Daoy (cell line): ENCODE data around the gene CHN2. TPM values are rescaled to one million over a fixed set of nuclear protein-coding genes. Genes with fewer than 3 reads are reported as not detected.
A peak's percentile ranks its signal among the peaks of the same experiment; 100 is the strongest.

Experiments
- DNase-seq: peaks from one replicate; pipeline ENCODE4 v3.0.0-alpha.2; 2015; ENCODE audit warnings: low read depth
- total RNA-seq: library from RNA; depleted of rRNA; stranded (reverse); fragments of >200 nt; shearing (Covaris generic); gene quantifications from 2 replicates; pipeline ENCODE4 v1.2.3, GENCODE V29; 2014

CHN2 gene
- total RNA-seq, 1 experiment from 2014 or later, result 19.8 TPM

- no peak for DNase-seq
These were observed 90.3 kb downstream of the CHN2 start for GRCh38 chr7:29284696-29285443.

DNA sequence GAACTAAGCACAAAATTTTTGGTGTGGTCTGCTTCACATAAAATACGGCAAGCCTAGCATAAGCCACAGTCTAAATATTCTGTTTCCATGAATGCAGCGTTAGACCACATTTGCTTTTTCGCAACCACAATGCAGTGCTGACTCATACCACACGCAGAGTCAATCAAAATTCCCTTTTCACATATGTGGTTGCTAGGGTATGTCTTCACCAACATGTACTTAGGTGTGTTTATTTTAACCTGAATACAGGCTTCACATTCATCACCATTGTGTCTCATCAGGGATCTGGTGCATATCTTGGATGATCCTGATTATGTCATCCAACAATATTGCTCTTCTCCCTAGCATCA lies 90.8 kb downstream of the CHN2 start:
- DNase-seq, result peak; percentile 99

DNA sequence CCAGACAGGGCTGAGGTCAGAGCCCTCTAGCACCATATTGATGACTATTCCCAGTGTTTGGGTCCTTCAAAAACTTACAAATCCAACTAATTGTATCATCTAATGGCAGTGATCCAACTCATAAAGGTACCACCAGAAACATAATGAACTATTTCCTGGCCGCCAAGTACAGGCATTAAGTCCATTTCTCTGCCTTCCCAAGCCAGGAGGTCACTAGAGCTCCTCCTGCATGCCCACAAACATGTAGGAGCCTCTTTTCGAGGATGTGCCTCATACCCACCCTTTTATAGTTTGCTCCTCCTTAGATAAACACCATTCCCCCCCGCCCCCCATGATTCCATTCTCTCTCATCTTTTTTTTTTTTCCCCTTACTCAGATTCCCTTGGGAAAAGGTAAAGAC lies 91.3 kb downstream of the CHN2 start:
- DNase-seq, result peak; percentile 91

DNA sequence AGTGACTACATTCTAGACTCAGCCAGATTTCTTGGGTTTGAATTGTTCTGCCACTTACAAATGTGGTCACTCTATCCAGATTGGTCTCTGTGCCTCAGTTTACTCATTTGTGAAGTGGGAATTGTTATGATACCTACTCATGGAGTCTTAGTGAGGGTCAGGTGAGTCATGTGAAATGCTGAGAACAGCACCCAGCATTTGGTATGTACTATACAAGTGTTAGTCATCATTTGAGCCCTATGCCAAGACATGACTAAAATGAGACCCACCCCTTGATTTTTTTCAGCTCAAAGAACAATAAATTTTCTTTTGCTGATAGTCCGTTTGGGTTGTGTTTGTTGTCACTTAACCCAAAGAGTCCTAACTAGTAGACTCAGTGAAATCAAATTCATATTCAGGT lies 92.8 kb downstream of the CHN2 start:
- DNase-seq, result peak; percentile 95

DNA sequence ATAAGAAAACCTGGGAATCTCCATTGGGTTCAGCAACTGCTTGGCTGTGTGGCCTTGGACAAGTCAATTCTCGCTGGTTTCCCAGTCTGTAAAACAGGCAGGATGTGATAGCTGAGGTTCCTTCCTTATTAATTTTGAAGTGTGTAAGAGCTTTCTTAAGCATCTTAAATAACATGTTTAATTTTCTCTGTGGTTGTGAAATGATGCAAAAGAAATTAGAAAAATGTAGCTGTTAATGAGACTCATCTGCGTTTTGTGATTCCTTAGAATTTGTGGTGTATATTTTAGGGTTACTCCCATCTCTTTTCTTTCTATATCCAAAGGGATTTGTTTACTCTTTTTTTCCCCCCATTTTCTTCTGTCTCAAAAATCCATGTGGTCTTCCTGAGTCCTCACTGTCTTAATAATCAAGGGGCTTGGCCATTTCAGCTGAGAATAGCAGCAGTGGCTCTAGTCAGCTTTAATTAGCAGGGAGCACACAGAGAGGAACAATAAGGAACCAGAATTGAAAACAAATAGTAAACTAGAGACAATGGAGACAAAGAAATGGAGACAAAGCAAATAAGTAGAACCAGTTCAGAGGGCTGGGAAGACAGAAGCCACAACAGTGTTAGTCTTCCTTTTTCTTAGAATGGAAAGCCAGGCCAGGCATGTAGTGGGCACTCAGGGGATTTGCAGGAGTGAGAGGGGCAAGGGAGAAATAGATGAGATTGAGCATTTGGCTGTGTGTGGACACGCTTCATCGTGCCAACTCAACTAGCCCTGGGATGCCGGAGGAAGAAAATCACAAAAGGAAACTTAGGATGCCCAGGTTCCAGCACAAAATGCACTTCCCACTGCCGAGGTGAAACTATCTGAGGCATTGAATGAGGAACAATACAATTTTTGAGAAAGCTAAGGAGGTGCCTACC lies 93.9 kb downstream of the CHN2 start:
- no peak for DNase-seq

- peak; percentile 59 for DNase-seq
These were observed 94.8 kb downstream of the CHN2 start for GRCh38 chr7:29289156-29290021.

GRCh38 chr7:29290829-29291228 lies 96.3 kb downstream of the CHN2 start:
- DNase-seq, result no peak

DNA sequence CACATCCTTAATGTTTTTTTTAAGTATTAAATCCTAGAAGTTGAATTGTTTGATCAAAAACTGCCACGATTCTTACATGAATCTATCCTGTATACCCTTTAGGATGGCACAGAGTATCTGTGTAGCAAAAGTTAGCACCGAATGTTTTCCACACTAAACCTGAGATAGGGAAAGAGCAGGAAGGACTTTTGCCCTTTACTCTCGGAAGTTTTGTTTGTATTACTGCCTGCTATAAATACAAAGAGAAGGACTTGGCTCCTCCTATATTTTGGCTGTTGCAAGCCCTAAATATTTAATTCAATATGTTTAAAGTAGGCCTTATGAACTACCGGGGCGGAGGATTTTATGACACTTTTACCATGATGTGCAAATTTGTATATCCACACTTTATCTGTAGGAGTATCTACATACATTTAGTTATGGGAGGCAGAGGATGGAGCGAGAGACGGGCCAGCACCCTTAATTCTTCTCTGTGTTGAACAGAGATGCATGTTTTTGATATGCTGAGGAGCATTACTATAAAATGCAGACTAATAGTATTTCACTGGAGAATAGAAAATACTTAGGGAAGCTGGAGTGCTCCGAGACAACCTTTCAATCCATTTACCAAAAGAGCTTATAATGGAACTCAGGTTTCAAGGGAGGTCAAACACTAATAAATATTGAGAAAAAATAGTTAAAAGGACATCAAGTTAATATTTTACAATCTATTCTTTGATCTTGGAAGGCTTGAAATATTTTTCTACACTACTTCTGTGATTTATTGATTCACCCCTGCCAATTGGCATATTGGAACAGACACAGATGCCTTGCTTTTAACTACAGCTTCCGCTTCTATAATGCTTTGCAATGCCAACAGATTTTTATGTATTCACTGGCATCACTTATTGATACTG lies 97.4 kb downstream of the CHN2 start:
- DNase-seq, result no peak

DNA sequence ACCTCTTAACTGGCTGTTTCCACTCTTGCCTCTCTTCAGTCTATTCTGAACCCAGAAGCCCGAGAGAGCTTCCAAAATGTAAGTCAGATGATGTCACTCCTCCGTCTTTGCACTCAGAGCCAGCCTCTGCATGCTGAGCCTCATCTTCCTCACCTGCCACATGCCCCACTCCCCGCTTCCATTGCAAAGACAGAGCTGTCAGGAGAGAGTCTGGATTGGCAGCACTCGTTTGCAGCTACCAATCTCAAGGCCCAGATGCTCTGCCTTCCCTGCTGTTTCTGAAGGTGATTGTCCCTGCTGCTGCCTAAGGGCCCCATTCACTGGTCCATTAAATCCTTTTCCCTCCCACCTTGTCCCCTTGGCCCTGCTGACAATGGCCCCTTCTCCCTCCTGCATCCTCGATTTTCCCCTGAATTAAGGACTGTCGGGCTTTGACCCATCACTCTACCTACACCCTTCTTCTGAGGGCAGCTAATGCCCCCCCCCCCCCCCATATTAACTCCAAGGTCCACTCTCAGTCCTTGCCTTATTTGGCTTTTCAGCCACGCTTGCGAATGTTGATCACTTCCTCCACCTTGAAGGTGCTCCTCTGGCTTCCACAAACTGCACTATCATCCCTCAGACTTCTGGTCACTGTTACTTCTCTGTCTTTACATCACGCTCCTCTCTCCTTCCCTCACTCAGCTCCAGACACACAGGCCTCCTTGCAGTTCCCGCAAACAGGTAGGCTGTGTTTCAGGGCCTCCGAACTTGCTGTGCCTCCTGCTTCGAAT lies 98.5 kb downstream of the CHN2 start:
- no peak for DNase-seq

DNA sequence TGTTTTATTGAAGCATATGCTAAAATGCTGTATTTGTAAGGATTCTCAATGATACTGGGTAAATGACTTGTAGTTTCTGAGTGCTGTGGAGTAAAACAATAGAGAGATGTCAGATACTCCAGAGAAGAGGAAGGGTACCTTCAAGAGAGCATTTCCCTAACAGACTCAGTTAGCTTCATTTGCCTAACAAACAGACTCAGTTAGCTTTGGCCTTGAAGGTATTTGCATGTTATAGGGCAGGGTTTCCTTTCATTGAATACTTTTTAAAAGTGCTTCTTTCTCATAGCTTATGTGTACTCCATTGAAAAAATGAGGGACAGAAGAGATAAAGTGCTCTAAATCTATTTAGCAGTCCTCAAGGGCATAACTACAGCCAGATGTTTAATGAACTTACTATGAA lies 101.8 kb downstream of the CHN2 start:
- no peak for DNase-seq

DNA sequence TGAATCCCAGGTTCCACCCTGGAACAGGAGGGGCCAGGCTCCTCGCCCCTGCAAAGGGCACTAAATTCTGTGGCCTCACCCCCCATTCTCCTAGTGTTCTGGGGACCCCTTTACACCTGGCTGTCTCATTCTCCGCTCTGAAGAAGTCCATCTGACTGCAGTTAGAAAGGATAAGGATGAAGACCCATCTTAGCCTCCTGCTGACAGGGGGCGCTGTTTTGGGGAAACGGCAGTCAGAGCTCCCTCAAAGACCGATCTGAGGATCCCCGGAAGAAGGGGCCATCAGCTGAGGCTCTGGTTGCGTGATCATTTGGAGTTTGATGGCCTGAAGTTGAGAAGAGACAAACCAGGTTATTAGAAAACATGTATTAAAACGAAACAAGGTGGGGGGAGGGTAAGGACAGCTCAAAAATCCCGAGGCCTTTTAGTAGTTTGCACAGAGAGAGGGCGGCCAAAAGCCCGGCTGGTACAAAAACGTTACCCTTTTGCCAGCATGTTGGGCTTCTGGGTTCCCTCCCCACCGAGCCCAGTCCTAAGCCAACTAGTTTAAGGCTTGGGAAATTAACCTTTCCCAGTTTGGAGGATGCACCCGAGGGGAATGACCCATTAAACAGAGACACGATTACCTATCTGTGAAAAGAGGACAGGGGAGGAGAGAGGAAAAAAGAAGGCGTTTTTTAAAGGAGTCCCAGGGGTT lies 102.8 kb downstream of the CHN2 start:
- DNase-seq, result no peak

GRCh38 chr7:29299086-29299485 lies 104.5 kb downstream of the CHN2 start:
- DNase-seq, result no peak

DNA sequence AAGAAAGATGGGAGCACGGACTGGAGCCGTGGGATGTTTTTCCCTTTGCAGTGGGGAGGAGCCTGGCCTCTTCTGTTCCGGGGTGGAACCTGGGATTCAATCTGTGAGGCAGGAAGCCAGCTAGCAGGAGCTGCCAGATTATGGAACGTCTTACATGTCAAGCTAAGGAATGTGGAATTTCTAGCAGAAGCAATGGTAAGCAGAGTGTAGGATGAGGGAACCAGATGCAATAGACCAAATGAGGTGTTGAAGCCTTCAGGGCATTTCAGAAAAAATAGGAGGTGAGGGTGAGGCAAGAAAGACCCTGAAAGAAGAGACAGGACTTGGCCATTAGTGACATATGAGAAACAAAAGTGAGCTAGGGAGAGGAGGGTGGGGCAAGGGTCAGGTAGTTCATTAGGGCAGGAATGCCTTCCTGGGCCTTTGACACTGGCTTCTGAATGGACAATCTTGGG lies 105.5 kb downstream of the CHN2 start:
- DNase-seq, result peak; percentile 18

- no peak for DNase-seq
These were observed 106.1 kb downstream of the CHN2 start for GRCh38 chr7:29300649-29301048.

DNA sequence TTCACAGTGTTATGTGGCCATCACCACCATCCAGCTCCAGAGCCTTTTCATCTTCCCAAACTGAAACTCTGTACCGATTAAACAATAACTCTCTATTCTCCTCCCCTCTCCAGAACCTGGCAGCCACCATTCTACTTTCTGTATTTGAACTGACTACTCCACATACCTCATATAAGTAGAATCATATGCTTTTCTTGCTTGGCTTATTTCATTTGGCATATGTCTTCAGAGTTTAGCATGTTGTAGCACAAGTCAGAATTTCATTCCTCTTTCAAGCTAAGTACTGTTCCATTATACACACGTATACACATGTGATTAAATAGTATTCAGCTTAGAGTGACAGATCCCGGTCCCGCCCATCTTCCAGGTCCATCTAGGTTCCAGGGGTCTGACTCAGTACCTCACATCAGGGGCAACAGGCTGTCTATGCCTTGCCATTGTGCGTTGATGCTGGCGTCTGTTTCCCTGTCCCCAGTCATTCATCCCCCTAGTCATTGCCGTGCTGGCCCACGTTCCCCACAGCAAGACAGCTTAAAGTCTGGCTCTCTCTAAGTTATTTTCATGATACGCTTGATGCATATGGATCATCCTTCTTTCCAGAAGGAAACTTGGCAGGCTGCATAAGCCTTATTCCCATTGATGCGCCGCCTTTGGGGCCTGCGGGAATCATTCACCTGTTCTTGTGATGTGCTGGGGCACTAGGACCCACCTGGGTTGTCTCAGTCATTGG lies 108.3 kb downstream of the CHN2 start:
- no peak for DNase-seq

- peak; percentile 62 for DNase-seq
These were observed 110.2 kb downstream of the CHN2 start for GRCh38 chr7:29304756-29305155.

DNA sequence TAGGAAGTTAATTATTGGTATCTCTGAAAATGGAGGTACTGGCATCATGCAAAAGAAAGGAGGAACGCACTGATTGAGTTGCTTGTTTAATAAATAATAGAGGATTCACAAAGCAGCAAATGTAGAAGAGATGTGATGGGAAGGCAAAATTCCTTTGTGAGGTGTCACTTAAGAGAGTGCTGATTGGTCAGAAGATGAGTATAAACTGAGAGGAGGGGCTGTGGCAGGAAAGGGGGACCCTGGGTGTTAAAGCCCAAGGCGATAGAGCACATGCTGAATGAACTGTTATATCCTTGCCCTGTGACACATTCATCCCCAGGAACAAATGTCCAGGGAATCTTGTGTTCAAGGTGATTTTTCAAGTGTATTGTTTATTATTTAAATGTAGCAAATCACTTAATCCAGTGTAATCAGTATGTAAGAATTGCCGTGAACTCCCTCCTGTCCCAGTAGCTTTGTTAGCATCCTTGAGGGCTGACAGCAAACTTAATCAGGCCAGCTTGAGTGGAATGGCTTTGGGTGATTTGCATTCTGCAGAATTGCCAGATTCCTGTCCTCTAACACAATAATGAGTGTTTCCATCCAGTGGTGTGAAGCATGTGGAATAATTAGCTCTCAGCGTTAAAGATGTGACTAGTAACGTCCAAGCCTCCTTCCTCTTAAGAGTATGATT lies 111.9 kb downstream of the CHN2 start:
- DNase-seq, result no peak

- DNase-seq, result no peak
These were observed 113.8 kb downstream of the CHN2 start for GRCh38 chr7:29308424-29308823.
